ENCODE data around the gene HEXIM2. TPM values are rescaled to one million over a fixed set of nuclear protein-coding genes. Genes with fewer than 3 reads are reported as not detected.
A peak's percentile ranks its signal among the peaks of the same experiment; 100 is the strongest.

Gene HEXIM2
- total and polyA plus RNA-seq, 2 of the 13 experiments (the other 11 are each of a cell fraction or from before 2014, with no cell fraction given): 27.1 to 32.4 TPM

- peak; percentile 37; the same call in 1 of the 2 replicates for TF ChIP-seq ZNF280D (CRISPR knock-in tag; IDR thresholded peaks at IDR 0.05)
- TF ChIP-seq ZNF790 (CRISPR knock-in tag; IDR thresholded peaks at IDR 0.05; ENCODE audit: borderline replicate concordance): no peak
- no peak for TF ChIP-seq RCOR2 (CRISPR knock-in tag; IDR thresholded peaks at IDR 0.05)
- TF ChIP-seq CHD2 (IDR thresholded peaks at IDR 0.05; ENCODE audit: low read depth, low read length): no peak
- TF ChIP-seq ZNF775 (CRISPR knock-in tag; IDR thresholded peaks at IDR 0.05; ENCODE audit: borderline replicate concordance): no peak
- no peak for TF ChIP-seq ZNF10 (CRISPR knock-in tag; IDR thresholded peaks at IDR 0.05; ENCODE audit: borderline replicate concordance, low read depth)
- TF ChIP-seq SOX6 (IDR thresholded peaks at IDR 0.05): no peak
- TF ChIP-seq SOX6 (CRISPR knock-in tag; IDR thresholded peaks at IDR 0.05): 0 out of 2 replicates have a peak, but pooled peaks have one; percentile 16
- TF ChIP-seq, protein P1, sequence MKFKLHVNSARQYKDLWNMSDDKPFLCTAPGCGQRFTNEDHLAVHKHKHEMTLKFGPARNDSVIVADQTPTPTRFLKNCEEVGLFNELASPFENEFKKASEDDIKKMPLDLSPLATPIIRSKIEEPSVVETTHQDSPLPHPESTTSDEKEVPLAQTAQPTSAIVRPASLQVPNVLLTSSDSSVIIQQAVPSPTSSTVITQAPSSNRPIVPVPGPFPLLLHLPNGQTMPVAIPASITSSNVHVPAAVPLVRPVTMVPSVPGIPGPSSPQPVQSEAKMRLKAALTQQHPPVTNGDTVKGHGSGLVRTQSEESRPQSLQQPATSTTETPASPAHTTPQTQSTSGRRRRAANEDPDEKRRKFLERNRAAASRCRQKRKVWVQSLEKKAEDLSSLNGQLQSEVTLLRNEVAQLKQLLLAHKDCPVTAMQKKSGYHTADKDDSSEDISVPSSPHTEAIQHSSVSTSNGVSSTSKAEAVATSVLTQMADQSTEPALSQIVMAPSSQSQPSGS (CRISPR knock-in tag; IDR thresholded peaks at IDR 0.05): peak; percentile 91
- TF ChIP-seq ZBTB42 (CRISPR knock-in tag; IDR thresholded peaks at IDR 0.05): no peak
- TF ChIP-seq ZBTB3 (CRISPR knock-in tag; IDR thresholded peaks at IDR 0.05; ENCODE audit: borderline replicate concordance, low read depth): no peak
- TF ChIP-seq STAT6 (CRISPR knock-in tag; IDR thresholded peaks at IDR 0.05; ENCODE audit: borderline replicate concordance): no peak
- TF ChIP-seq GATAD2A (CRISPR knock-in tag; IDR thresholded peaks at IDR 0.05): peak; percentile 60
- TF ChIP-seq HOXA9 (CRISPR knock-in tag; IDR thresholded peaks at IDR 0.05; ENCODE audit: borderline replicate concordance): 0 out of 2 replicates have a peak, but pooled peaks have one; percentile 67
- TF ChIP-seq TGIF2 (CRISPR knock-in tag; IDR thresholded peaks at IDR 0.05): no peak
- TF ChIP-seq TAF15 (IDR thresholded peaks at IDR 0.05; ENCODE audit: low read depth, low read length, poor library complexity, severe bottlenecking): peak; percentile 60
- no peak for TF ChIP-seq DBP (CRISPR knock-in tag; IDR thresholded peaks at IDR 0.05; ENCODE audit: not compliant biosample characterization)
- TF ChIP-seq PAF1 (CRISPR knock-in tag; IDR thresholded peaks at IDR 0.05): no peak
- TF ChIP-seq SMARCE1 (IDR thresholded peaks at IDR 0.05; ENCODE audit: borderline replicate concordance): no peak
- peak; percentile 43 for TF ChIP-seq ZBTB25 (CRISPR knock-in tag; IDR thresholded peaks at IDR 0.05)
Observed at GRCh38 chr17:45132572-45133463, 28.9 kb upstream of the HEXIM2 start (continued).
